Panc1 (cell line): ENCODE measurements around the gene CORO7. TPM values are rescaled to one million over a fixed set of nuclear protein-coding genes. Genes with fewer than 3 reads are reported as not detected.

ENCODE experiments used
- ATAC-seq: fragments of 200-7000 bp; cut with Tn5 transposase; 2 replicates; pipeline ENCODE4 v1.9.1; 2020; ENCODE audit warnings: mild to moderate bottlenecking, moderate library complexity
- BruUV-seq: library from RNA; stranded (reverse); fragments of 400-500 nt; replicated peaks from 2 replicates; lab custom pipeline; 2021; lab: Mats Ljungman, UMichigan
- CTCF ChIA-PET: fragments of 300-600 bp; sonication (Branson Sonifier 250); formaldehyde crosslinking; loops from one replicate; lab custom pipeline; 2022; ENCODE audit warnings: antibody characterized with exemption; lab: Charles Lee
- POLR2A ChIA-PET: fragments of 300-600 bp; sonication (Branson Sonifier 250); formaldehyde crosslinking; loops from one replicate; lab custom pipeline; 2022; ENCODE audit warnings: antibody characterized with exemption; lab: Charles Lee
- DNase-seq: peaks from one replicate; pipeline ENCODE4 v3.0.0-alpha.2; 2010; ENCODE audit warnings: low read depth, low spot score
- H3K27ac ChIP-seq: 2 replicates; pipeline ENCODE4 v1.5.1; 2011; ENCODE audit warnings: mild to moderate bottlenecking, low read length, inconsistent platforms
- H3K27me3 ChIP-seq: fragments of 200-500 bp; sonication (Bioruptor generic); 2 replicates; pipeline ENCODE4 v1.6.0; 2014; ENCODE audit warnings: low read length, inconsistent platforms; ENCODE audit not compliant: control insufficient read depth, insufficient read depth
- H3K36me3 ChIP-seq: fragments of 200-500 bp; sonication (Bioruptor generic); 2 replicates; pipeline ENCODE4 v1.5.1; 2014; ENCODE audit warnings: inconsistent platforms, mild to moderate bottlenecking, low read length, moderate library complexity; ENCODE audit not compliant: control insufficient read depth, insufficient read depth
- H3K4me1 ChIP-seq: 2 replicates; pipeline ENCODE4 v1.5.1; 2011; ENCODE audit warnings: inconsistent platforms, mild to moderate bottlenecking, low read length, moderate library complexity; ENCODE audit not compliant: control insufficient read depth, insufficient read depth
- H3K4me3 ChIP-seq, 2 experiments: 2 replicates each; pipeline ENCODE4 v1.5.1; 2011 to 2012; ENCODE audit warnings: low read depth in 2 of 2, low read length in 2 of 2, mild to moderate bottlenecking in 2 of 2, inconsistent platforms in 1 of 2, moderate library complexity in 1 of 2
- H3K9me3 ChIP-seq: fragments of 200-500 bp; sonication (Bioruptor generic); 2 replicates; pipeline ENCODE4 v1.5.1; 2014; ENCODE audit warnings: low read depth, mild to moderate bottlenecking, inconsistent platforms, low read length, moderate library complexity; ENCODE audit not compliant: control insufficient read depth, insufficient read depth
- CTCF ChIP-seq: fragments of 450-650 bp; IDR thresholded peaks from 2 replicates; pipeline ENCODE4 v1.5.1; 2017; ENCODE audit warnings: mild to moderate bottlenecking
- POLR2AphosphoS5 ChIP-seq: IDR thresholded peaks from 2 replicates; pipeline ENCODE4 v1.6.1; 2012; ENCODE audit warnings: mild to moderate bottlenecking, low read depth, low read length, moderate library complexity
- REST ChIP-seq, 2 experiments: IDR thresholded peaks; 2 replicates each; pipeline ENCODE4 v1.6.1; 2011 to 2012; ENCODE audit warnings: low read depth in 2 of 2, control low read depth in 1 of 2, low read length in 1 of 2, mild to moderate bottlenecking in 1 of 2, moderate library complexity in 1 of 2; ENCODE audit not compliant: insufficient read depth in 1 of 2
- SIN3A ChIP-seq: IDR thresholded peaks from 2 replicates; pipeline ENCODE4 v1.6.1; 2012; ENCODE audit warnings: low read depth, mild to moderate bottlenecking, low read length, moderate library complexity, borderline replicate concordance; ENCODE audit not compliant: insufficient read depth
- TCF7L2 ChIP-seq: IDR thresholded peaks from 2 replicates; pipeline ENCODE4 v1.6.1; 2011; ENCODE audit warnings: mild to moderate bottlenecking, low read depth, low read length, inconsistent platforms
- in situ Hi-C: cut with HindIII; loops from 2 replicates; pipeline ENCODE4 v1.10.0; 2016; ENCODE audit warnings: low sequenced_read_pairs, low pct_unique_long_range_greater_than_20kb
- intact Hi-C: fragments of 100-400 bp; cut with micrococcal nuclease; formaldehyde crosslinking; loops from one replicate; pipeline ENCODE4 v1.10.0; 2022; ENCODE audit not compliant: unreplicated experiment
- total RNA-seq: library from RNA; stranded (reverse); gene quantifications from one replicate; pipeline ENCODE4 v1.2.1, GENCODE V29; 2021; ENCODE audit not compliant: unreplicated experiment

CORO7 gene
- total RNA-seq, 1 experiment from 2014 or later = 37.5 TPM

- CTCF ChIA-PET = no interaction called here
- intact Hi-C loops = no loop called here
These were observed 39.6 kb upstream of the CORO7 start for GRCh38 chr16:4455951-4456350.

GRCh38 chr16:4455081-4455480 lies 38.7 kb upstream of the CORO7 start:
- DNase-seq = no peak
- Histone ChIP-seq H3K27ac (no peak overlapping the region), H3K27me3 (no peaks in the 10 kb centered on the region), H3K36me3 (no peaks in the 10 kb centered on the region; the same call in 1 of the 2 replicates), H3K4me3 (no peak overlapping the region), H3K4me1 (no peaks in the 10 kb centered on the region), H3K9me3 (no peaks in the 10 kb centered on the region)
- BruUV-seq = no TSS peak
- in situ Hi-C loops = no loop called here
- ChIA-PET CTCF (no interaction called here), POLR2A (interaction anchor here (0.7 kb wide), 1 partner anchor 35 kb away, joined by 3 read pairs; no protein-coding TSS in a partner anchor)
- TF ChIP-seq TCF7L2 (no peak), SIN3A (no peak), CTCF (no peak), POLR2AphosphoS5 (no peak), REST (IDR thresholded peaks at IDR 0.05; ENCODE audit: insufficient read depth in 1 of 2, low read depth in 2 of 2, low read length in 1 of 2) (no peak)
- intact Hi-C loops = no loop called here
- no peak for ATAC-seq

More at GRCh38 chr16:4455951-4456350, 39.6 kb upstream of the CORO7 start:
- Histone ChIP-seq H3K36me3 (no peaks in the 10 kb centered on the region), H3K4me3 (no peak overlapping the region), H3K27me3 (no peaks in the 10 kb centered on the region), H3K9me3 (no peaks in the 10 kb centered on the region), H3K4me1 (no peaks in the 10 kb centered on the region), H3K27ac (no peak overlapping the region)
- in situ Hi-C loops = no loop called here
- ATAC-seq = no peak
- TF ChIP-seq SIN3A (no peak), CTCF (no peak), REST (IDR thresholded peaks at IDR 0.05; ENCODE audit: insufficient read depth in 1 of 2, low read depth in 2 of 2, low read length in 1 of 2) (no peak), TCF7L2 (no peak), POLR2AphosphoS5 (no peak)
- no peak for DNase-seq
- POLR2A ChIA-PET = interaction anchor here (0.7 kb wide), 1 partner anchor 34 kb away, joined by 3 read pairs; no protein-coding TSS in a partner anchor
- TSS peak; percentile 77 for BruUV-seq
